PC-3 (cell line): ENCODE measurements around the gene KCTD6. TPM values are rescaled to one million over a fixed set of nuclear protein-coding genes. Genes with fewer than 3 reads are reported as not detected.

Experiments
- ATAC-seq: fragments of 200-7000 bp; cut with Tn5 transposase; 2 replicates; pipeline ENCODE4 v1.9.1; 2020; ENCODE audit warnings: mild to moderate bottlenecking, moderate library complexity
- BruUV-seq: library from RNA; stranded (reverse); fragments of 400-500 nt; replicated peaks from 2 replicates; lab custom pipeline; 2021; lab: Mats Ljungman, UMichigan
- CTCF ChIA-PET: fragments of 300-600 bp; sonication (Branson Sonifier 250); formaldehyde crosslinking; loops from one replicate; lab custom pipeline; 2022; ENCODE audit warnings: antibody characterized with exemption; lab: Charles Lee
- POLR2A ChIA-PET: fragments of 300-600 bp; sonication (Branson Sonifier 250); formaldehyde crosslinking; loops from one replicate; lab custom pipeline; 2022; ENCODE audit warnings: antibody characterized with exemption; ENCODE audit not compliant: unreplicated experiment; lab: Charles Lee
- DNase-seq: peaks from one replicate; pipeline ENCODE4 v3.0.0-alpha.2; 2015
- H2AFZ ChIP-seq: fragments of 300-600 bp; sonication (generic); 2 replicates; pipeline ENCODE4 v1.6.0; 2016; ENCODE audit warnings: antibody characterized with exemption, low read length
- H3F3A ChIP-seq: fragments of 300-600 bp; sonication (generic); one replicate; pipeline ENCODE4 v1.6.0; 2017; ENCODE audit warnings: antibody characterized with exemption, low read length, control low read depth, mild to moderate bottlenecking; ENCODE audit not compliant: unreplicated experiment
- H3K27ac ChIP-seq: fragments of 300-600 bp; sonication (generic); 2 replicates; pipeline ENCODE4 v1.5.1; 2016; ENCODE audit warnings: mild to moderate bottlenecking, low read length
- H3K27me3 ChIP-seq: fragments of 300-600 bp; sonication (generic); 2 replicates; pipeline ENCODE4 v1.6.1; 2016; ENCODE audit warnings: low read length, mixed read lengths
- H3K36me3 ChIP-seq: fragments of 300-600 bp; sonication (generic); 2 replicates; pipeline ENCODE4 v1.6.1; 2016; ENCODE audit warnings: low read depth, mixed run types, low read length, mixed read lengths
- H3K4me1 ChIP-seq: fragments of 300-600 bp; sonication (generic); 2 replicates; pipeline ENCODE4 v1.5.1; 2016; ENCODE audit warnings: low read length; ENCODE audit not compliant: insufficient read depth
- H3K4me2 ChIP-seq: fragments of 300-600 bp; sonication (generic); 2 replicates; pipeline ENCODE4 v1.6.0; 2016; ENCODE audit warnings: low read length
- H3K4me3 ChIP-seq: fragments of 300-600 bp; sonication (generic); 2 replicates; pipeline ENCODE4 v1.5.1; 2016; ENCODE audit warnings: mild to moderate bottlenecking, low read length, mixed read lengths
- H3K79me2 ChIP-seq: fragments of 300-600 bp; sonication (generic); 2 replicates; pipeline ENCODE4 v1.6.1; 2017; ENCODE audit warnings: low read length, mixed read lengths
- H3K9ac ChIP-seq: fragments of 300-600 bp; sonication (generic); 2 replicates; pipeline ENCODE4 v1.6.0; 2016; ENCODE audit warnings: mild to moderate bottlenecking, low read length
- H3K9me2 ChIP-seq: fragments of 300-600 bp; sonication (generic); replicated peaks from 2 replicates; pipeline ENCODE4 v1.6.1; 2016; ENCODE audit warnings: mixed run types, low read length, mixed read lengths
- H3K9me3 ChIP-seq: fragments of 300-600 bp; sonication (generic); 2 replicates; pipeline ENCODE4 v1.6.1; 2016; ENCODE audit warnings: low read length, mixed read lengths
- H4K20me1 ChIP-seq: fragments of 300-600 bp; sonication (generic); 2 replicates; pipeline ENCODE4 v1.6.1; 2016; ENCODE audit warnings: low read length, mixed read lengths
- CTCF ChIP-seq: fragments of 300-600 bp; sonication (generic); conservative IDR thresholded peaks from 2 replicates; pipeline ENCODE4 v1.5.1; 2017; ENCODE audit warnings: antibody characterized with exemption, low read depth, mild to moderate bottlenecking, low read length
- EZH2 ChIP-seq: fragments of 300-600 bp; sonication (generic); IDR thresholded peaks from one replicate; pipeline ENCODE4 v1.6.1; 2017; ENCODE audit warnings: antibody characterized with exemption, mild to moderate bottlenecking, low read length; ENCODE audit not compliant: unreplicated experiment
- EZH2phosphoT487 ChIP-seq: fragments of 300-600 bp; sonication (generic); IDR thresholded peaks from 2 replicates; pipeline ENCODE4 v1.6.1; 2018; ENCODE audit warnings: mild to moderate bottlenecking, antibody characterized with exemption, low read length, borderline replicate concordance
- intact Hi-C: fragments of 100-400 bp; cut with micrococcal nuclease; formaldehyde crosslinking; loops from 2 replicates; pipeline ENCODE4 v1.9.0; 2023
- total RNA-seq: library from RNA; depleted of rRNA; stranded (reverse); fragments of >200 nt; gene quantifications from 2 replicates; pipeline ENCODE4 v1.2.3, GENCODE V29; 2014

Gene KCTD6
- total RNA-seq, 1 experiment from 2014 or later = 13.1 TPM

- ChIA-PET POLR2A (no interaction called here), CTCF (interaction anchor here (0.5 kb wide), 1 partner anchor 141 kb away, joined by 4 read pairs; no protein-coding TSS in a partner anchor)
- H3K27ac ChIP-seq = no peak overlapping the region
- TF ChIP-seq EZH2phosphoT487 (no peak), EZH2 (no peak), CTCF (no peak)
- H3F3A ChIP-seq = peaks cover 6% of the 10 kb centered on the region
- BruUV-seq = no TSS peak
- H2AFZ ChIP-seq = no peak overlapping the region
- H3K4me3 ChIP-seq = no peak overlapping the region
- no peaks in the 10 kb centered on the region for H4K20me1 ChIP-seq
- no peak overlapping the region for H3K9ac ChIP-seq
- H3K9me3 ChIP-seq = no peaks in the 10 kb centered on the region
- peaks cover 22% of the 10 kb centered on the region for H3K4me1 ChIP-seq
- intact Hi-C loops = no loop called here
- H3K79me2 ChIP-seq = no peaks in the 10 kb centered on the region
- H3K27me3 ChIP-seq = no peaks in the 10 kb centered on the region
- H3K9me2 ChIP-seq = no peaks in the 10 kb centered on the region
- H3K36me3 ChIP-seq = no peaks in the 10 kb centered on the region
- no peak for DNase-seq
- no peak overlapping the region for H3K4me2 ChIP-seq
- ATAC-seq = no peak
Observed at GRCh38 chr3:58474967-58475578, 16.8 kb upstream of the KCTD6 start.

- BruUV-seq = no TSS peak
- H3F3A ChIP-seq = no peaks in the 10 kb centered on the region
- DNase-seq (no peak), ATAC-seq (no peak)
- H3K4me3 ChIP-seq = no peak overlapping the region
- H3K9me2 ChIP-seq = no peaks in the 10 kb centered on the region
- ChIA-PET POLR2A (no interaction called here), CTCF (no interaction called here)
- TF ChIP-seq EZH2 = no peak
- H3K27me3 ChIP-seq = no peaks in the 10 kb centered on the region
- H3K4me2 ChIP-seq = no peak overlapping the region
- H3K9me3 ChIP-seq = no peaks in the 10 kb centered on the region
- H4K20me1 ChIP-seq = no peaks in the 10 kb centered on the region
- H3K4me1 ChIP-seq = no peaks in the 10 kb centered on the region
- no peak overlapping the region for H3K27ac ChIP-seq
- no peaks in the 10 kb centered on the region for H3K36me3 ChIP-seq
- intact Hi-C loops = no loop called here
- no peak overlapping the region for H2AFZ ChIP-seq
- no peak overlapping the region for H3K9ac ChIP-seq
- no peaks in the 10 kb centered on the region for H3K79me2 ChIP-seq
Observed at GRCh38 chr3:58478781-58479180, 13.1 kb upstream of the KCTD6 start.

- no peaks in the 10 kb centered on the region for H3K4me1 ChIP-seq
- no peak overlapping the region for H3K4me3 ChIP-seq
- no peaks in the 10 kb centered on the region for H3K36me3 ChIP-seq
- no peaks in the 10 kb centered on the region for H3F3A ChIP-seq
- ChIA-PET POLR2A (no interaction called here), CTCF (no interaction called here)
- no peak for DNase-seq
- H3K9ac ChIP-seq = no peak overlapping the region
- no TSS peak for BruUV-seq
- H3K9me3 ChIP-seq = no peaks in the 10 kb centered on the region
- H4K20me1 ChIP-seq = no peaks in the 10 kb centered on the region
- no peak overlapping the region for H3K4me2 ChIP-seq
- no peak overlapping the region for H3K27ac ChIP-seq
- TF ChIP-seq EZH2phosphoT487 (no peak), EZH2 (no peak), CTCF (no peak)
- no peaks in the 10 kb centered on the region for H3K27me3 ChIP-seq
- H2AFZ ChIP-seq = no peak overlapping the region
- H3K79me2 ChIP-seq = no peaks in the 10 kb centered on the region
- ATAC-seq = no peak
- intact Hi-C loops = no loop called here
- H3K9me2 ChIP-seq = no peaks in the 10 kb centered on the region
Observed at GRCh38 chr3:58480309-58480708, 11.6 kb upstream of the KCTD6 start.
